MM.1S (cell line): ENCODE results near the gene UBXN6.

Experiments
- DNase-seq: peaks from one replicate; pipeline ENCODE4 v3.0.0-alpha.2; 2015
- H2AFZ ChIP-seq: fragments of 300-600 bp; sonication (generic); 2 replicates; pipeline ENCODE4 v1.6.0; 2016; ENCODE audit warnings: antibody characterized with exemption, low read length
- H3F3A ChIP-seq: fragments of 300-600 bp; sonication (generic); 2 replicates; pipeline ENCODE4 v1.6.1; 2016; ENCODE audit warnings: mild to moderate bottlenecking, antibody characterized with exemption, low read length, moderate library complexity, mixed read lengths; ENCODE audit not compliant: insufficient read depth
- H3K27ac ChIP-seq: fragments of 300-600 bp; sonication (generic); 2 replicates; pipeline ENCODE4 v1.5.1; 2016; ENCODE audit warnings: mild to moderate bottlenecking, low read length
- H3K27me3 ChIP-seq: fragments of 300-600 bp; sonication (generic); replicated peaks from 2 replicates; pipeline ENCODE4 v1.6.0; 2016; ENCODE audit warnings: low read length; ENCODE audit not compliant: insufficient read depth
- H3K36me3 ChIP-seq: fragments of 300-600 bp; sonication (generic); replicated peaks from 2 replicates; pipeline ENCODE4 v1.6.1; 2016; ENCODE audit warnings: mild to moderate bottlenecking, low read length, mixed read lengths; ENCODE audit not compliant: insufficient read depth
- H3K4me1 ChIP-seq: fragments of 300-600 bp; sonication (generic); 2 replicates; pipeline ENCODE4 v1.6.1; 2016; ENCODE audit warnings: low read length, mixed read lengths
- H3K4me2 ChIP-seq: fragments of 300-600 bp; sonication (generic); 2 replicates; pipeline ENCODE4 v1.6.0; 2016; ENCODE audit warnings: low read depth, low read length
- H3K4me3 ChIP-seq: fragments of 300-600 bp; sonication (generic); 2 replicates; pipeline ENCODE4 v1.5.1; 2016; ENCODE audit warnings: low read length, mixed read lengths
- H3K79me2 ChIP-seq: fragments of 300-600 bp; sonication (generic); 2 replicates; pipeline ENCODE4 v1.6.1; 2016; ENCODE audit warnings: mixed run types, low read length, mixed read lengths
- H3K9ac ChIP-seq: fragments of 300-600 bp; sonication (generic); 2 replicates; pipeline ENCODE4 v1.6.1; 2016; ENCODE audit warnings: low read length, mixed read lengths
- H3K9me2 ChIP-seq: fragments of 300-600 bp; sonication (generic); replicated peaks from 2 replicates; pipeline ENCODE4 v1.6.1; 2016; ENCODE audit warnings: mild to moderate bottlenecking, low read length, mixed read lengths; ENCODE audit not compliant: insufficient read depth
- H3K9me3 ChIP-seq: fragments of 300-600 bp; sonication (generic); replicated peaks from 2 replicates; pipeline ENCODE4 v1.6.1; 2016; ENCODE audit warnings: mild to moderate bottlenecking, low read length, mixed read lengths; ENCODE audit not compliant: insufficient read depth
- H4K20me1 ChIP-seq: fragments of 300-600 bp; sonication (generic); 2 replicates; pipeline ENCODE4 v1.6.1; 2016; ENCODE audit warnings: mild to moderate bottlenecking, low read length, moderate library complexity, mixed read lengths; ENCODE audit not compliant: insufficient read depth
- EZH2 ChIP-seq: fragments of 300-600 bp; sonication (generic); optimal IDR thresholded peaks from 2 replicates; pipeline ENCODE3; 2017; ENCODE audit warnings: low read depth, mild to moderate bottlenecking, antibody characterized with exemption, low read length, mixed read lengths
- EZH2phosphoT487 ChIP-seq: fragments of 300-600 bp; sonication (generic); IDR thresholded peaks from 2 replicates; pipeline ENCODE4 v1.6.1; 2018; ENCODE audit warnings: antibody characterized with exemption, low read length
- TF ChIP-seq, protein P1 (sequence below): fragments of 300-600 bp; sonication (generic); IDR thresholded peaks from 2 replicates; pipeline ENCODE4 v1.5.1; 2016; ENCODE audit warnings: antibody characterized with exemption, low read length, mixed read lengths

UBXN6 gene

DNA sequence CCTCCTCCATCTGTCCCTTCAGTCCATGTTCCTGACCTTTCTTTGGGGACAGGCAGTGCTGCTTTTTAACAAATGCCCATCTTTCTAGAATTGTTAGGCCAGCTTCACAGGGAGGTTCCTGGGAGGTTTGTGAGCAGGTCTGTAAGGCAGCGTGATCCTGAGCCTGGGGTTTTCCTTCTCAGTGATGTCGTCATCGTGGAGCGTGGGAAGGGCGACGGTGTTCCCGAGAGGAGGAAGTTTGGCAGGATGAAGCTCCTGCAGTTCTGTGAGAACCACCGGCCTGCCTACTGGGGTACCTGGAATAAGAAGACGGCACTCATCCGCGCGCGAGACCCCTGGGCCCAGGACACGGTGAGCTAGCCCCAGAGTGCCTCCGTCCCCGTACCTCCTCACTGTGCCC lies 28.3 kb downstream of the UBXN6 start:
- Histone ChIP-seq H3K36me3 (peaks cover 27% of the 10 kb centered on the region), H3K9me2 (no peaks in the 10 kb centered on the region), H2AFZ (no peak overlapping the region), H3K9ac (no peak overlapping the region), H3K9me3 (no peaks in the 10 kb centered on the region), H3K79me2 (peaks cover 21% of the 10 kb centered on the region; the same call in 1 of the 2 replicates), H3K4me2 (no peak overlapping the region), H3K4me1 (peaks cover 1% of the 10 kb centered on the region), H4K20me1 (peaks cover under 1% of the 10 kb centered on the region; the same call in 1 of the 2 replicates), H3K27me3 (no peaks in the 10 kb centered on the region), H3F3A (no peaks in the 10 kb centered on the region), H3K27ac (no peak overlapping the region), H3K4me3 (no peak overlapping the region)
- TF ChIP-seq, protein P1, sequence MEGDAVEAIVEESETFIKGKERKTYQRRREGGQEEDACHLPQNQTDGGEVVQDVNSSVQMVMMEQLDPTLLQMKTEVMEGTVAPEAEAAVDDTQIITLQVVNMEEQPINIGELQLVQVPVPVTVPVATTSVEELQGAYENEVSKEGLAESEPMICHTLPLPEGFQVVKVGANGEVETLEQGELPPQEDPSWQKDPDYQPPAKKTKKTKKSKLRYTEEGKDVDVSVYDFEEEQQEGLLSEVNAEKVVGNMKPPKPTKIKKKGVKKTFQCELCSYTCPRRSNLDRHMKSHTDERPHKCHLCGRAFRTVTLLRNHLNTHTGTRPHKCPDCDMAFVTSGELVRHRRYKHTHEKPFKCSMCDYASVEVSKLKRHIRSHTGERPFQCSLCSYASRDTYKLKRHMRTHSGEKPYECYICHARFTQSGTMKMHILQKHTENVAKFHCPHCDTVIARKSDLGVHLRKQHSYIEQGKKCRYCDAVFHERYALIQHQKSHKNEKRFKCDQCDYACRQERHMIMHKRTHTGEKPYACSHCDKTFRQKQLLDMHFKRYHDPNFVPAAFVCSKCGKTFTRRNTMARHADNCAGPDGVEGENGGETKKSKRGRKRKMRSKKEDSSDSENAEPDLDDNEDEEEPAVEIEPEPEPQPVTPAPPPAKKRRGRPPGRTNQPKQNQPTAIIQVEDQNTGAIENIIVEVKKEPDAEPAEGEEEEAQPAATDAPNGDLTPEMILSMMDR: no peak
- no peak for TF ChIP-seq EZH2
- TF ChIP-seq EZH2phosphoT487: no peak
- DNase-seq: no peak

DNA sequence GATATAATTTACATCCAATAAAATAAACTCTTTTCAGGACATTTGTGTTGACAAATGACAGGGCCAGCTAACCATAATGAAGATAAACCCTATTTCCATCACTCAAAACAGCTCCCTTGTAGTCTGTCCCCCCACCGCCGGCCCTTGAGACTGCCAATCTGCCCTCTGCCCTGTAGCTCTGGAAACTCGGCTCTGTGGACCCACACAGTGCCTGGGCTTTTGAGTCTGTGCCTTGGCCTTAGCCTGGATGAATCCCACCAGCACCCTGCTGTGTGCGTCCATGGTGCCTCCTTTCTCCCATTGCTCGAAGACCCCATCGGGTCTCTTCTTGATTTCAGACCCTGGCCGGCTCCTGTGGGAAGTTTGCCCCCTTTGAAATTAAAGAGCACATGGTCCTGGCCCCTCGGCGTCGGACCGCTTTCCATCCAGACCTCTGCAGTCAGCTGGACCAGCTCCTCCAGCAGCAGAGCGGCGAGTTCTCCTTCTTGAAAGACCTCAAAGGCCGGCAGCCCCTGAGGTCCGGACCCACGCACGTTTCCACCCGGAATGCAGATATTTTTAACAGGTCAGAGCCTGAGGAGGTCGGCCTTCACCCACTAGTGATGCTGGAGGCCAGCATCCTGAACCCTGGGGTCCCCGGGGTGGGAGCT lies 29.1 kb downstream of the UBXN6 start:
- H3K79me2 ChIP-seq: peaks cover 26% of the 10 kb centered on the region; the same call in 1 of the 2 replicates
- H3K27me3 ChIP-seq: no peaks in the 10 kb centered on the region
- no peak overlapping the region for H3K27ac ChIP-seq
- no peaks in the 10 kb centered on the region for H3K9me2 ChIP-seq
- no peak overlapping the region for H3K4me2 ChIP-seq
- peaks cover 9% of the 10 kb centered on the region for H3K4me1 ChIP-seq
- H4K20me1 ChIP-seq: peaks cover 6% of the 10 kb centered on the region
- H3K4me3 ChIP-seq: no peak overlapping the region
- H3K9ac ChIP-seq: no peak overlapping the region
- no peak for TF ChIP-seq EZH2phosphoT487
- TF ChIP-seq EZH2: no peak
- TF ChIP-seq, protein P1: no peak
- H3F3A ChIP-seq: peaks cover 6% of the 10 kb centered on the region
- H2AFZ ChIP-seq: no peak overlapping the region
- no peaks in the 10 kb centered on the region for H3K9me3 ChIP-seq
- H3K36me3 ChIP-seq: peaks cover 30% of the 10 kb centered on the region
- DNase-seq: no peak

DNA sequence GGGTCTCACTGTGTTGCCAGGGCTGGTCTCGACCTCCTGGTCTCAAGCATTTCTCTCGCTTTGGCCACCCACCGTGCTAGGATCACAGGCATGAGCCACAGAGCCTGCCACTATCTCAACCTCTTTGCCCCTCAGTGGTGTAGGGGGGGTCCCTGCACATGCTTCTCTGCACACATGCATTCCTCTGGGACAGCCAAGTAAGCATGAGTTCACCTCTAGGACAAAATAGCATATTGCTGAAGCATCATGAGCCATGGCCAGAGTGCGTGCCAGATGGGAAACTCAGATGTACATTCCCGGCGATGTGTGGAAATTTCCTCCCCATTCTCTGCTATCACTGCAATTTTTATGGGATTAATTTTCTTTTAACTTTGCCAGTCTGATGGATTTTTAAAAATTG lies 32.1 kb downstream of the UBXN6 start:
- Histone ChIP-seq H3K4me1 (peaks cover 22% of the 10 kb centered on the region), H3K9me3 (no peaks in the 10 kb centered on the region), H3F3A (peaks cover 18% of the 10 kb centered on the region), H3K9ac (no peak overlapping the region), H2AFZ (no peak overlapping the region), H3K79me2 (peaks cover 31% of the 10 kb centered on the region), H4K20me1 (peaks cover 19% of the 10 kb centered on the region), H3K27me3 (no peaks in the 10 kb centered on the region), H3K4me2 (no peak overlapping the region), H3K4me3 (no peak overlapping the region), H3K27ac (no peak overlapping the region), H3K36me3 (peaks cover 14% of the 10 kb centered on the region), H3K9me2 (no peaks in the 10 kb centered on the region)
- TF ChIP-seq EZH2phosphoT487 (no peak), EZH2 (no peak)
- TF ChIP-seq, protein P1: no peak
- DNase-seq: no peak
